HG03066 (cell line): ENCODE results near the gene CYTH4.

Experiments
- ATAC-seq: cut with Tn5 transposase; IDR thresholded peaks from one replicate; pipeline ENCODE4 v1.9.1; 2021; ENCODE audit warnings: low read depth; ENCODE audit not compliant: unreplicated experiment

CYTH4 gene

GRCh38 chr22:37340331-37341262 lies 58.3 kb downstream of the CYTH4 start:
- ATAC-seq, result no peak

GRCh38 chr22:37342065-37342464 lies 59.8 kb downstream of the CYTH4 start:
- ATAC-seq, result no peak

DNA sequence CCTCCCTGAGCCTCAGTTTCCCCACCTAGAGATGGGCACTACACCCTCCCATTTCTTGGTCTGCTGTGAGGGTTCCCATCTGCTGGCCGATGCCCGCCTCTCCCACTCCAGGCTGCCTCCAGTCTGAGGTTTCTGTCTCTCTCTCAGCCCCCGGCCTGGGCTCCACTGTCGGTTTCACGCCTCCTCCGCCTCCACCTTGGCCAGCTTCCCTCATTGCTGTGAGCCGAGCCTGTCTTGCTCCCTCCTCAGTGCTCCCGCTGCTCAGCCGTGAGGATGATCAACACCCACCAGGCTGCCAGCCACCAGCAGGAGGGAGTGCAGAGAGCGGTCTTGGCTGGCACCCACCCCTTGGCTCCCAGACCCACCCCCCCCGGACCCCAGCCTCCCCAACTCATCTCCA lies 61.0 kb downstream of the CYTH4 start:
- ATAC-seq, result no peak

- ATAC-seq, result no peak
Observed at GRCh38 chr22:37343863-37344734, 61.8 kb downstream of the CYTH4 start.

DNA sequence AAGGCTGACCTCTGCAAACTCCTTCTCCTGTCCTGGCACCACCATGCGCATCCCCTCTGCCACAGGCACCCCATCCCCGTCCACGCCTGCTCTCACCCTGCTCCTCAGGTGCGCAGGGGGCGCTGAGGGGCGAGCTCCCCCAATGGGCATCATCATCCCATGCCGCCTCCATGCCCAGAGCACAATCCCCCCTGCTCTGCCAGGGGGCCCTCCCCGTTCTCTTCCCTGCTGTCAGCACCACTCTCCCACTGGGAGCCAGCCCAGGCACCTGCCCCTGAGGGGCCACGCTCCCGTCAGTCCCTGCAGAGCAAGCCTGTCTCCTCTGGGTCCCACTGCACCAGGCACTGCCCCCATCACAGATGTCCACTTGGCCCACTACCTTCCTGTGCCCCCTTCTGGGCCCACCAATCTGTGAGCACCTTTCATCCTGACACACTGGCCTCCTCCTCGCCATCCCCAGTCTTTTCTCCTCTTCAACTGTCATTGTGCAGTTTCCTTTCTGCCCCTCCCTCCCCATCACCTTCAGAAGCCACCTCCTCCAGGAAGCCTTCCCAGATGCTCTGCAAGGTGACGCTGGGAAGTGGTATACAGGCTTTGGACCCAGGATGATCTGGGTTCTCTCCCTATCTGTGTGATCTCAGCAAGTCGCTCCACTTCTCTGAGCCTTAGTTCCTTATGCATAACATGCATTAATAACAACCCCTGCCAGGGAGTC lies 62.6 kb downstream of the CYTH4 start:
- ATAC-seq, result no peak

DNA sequence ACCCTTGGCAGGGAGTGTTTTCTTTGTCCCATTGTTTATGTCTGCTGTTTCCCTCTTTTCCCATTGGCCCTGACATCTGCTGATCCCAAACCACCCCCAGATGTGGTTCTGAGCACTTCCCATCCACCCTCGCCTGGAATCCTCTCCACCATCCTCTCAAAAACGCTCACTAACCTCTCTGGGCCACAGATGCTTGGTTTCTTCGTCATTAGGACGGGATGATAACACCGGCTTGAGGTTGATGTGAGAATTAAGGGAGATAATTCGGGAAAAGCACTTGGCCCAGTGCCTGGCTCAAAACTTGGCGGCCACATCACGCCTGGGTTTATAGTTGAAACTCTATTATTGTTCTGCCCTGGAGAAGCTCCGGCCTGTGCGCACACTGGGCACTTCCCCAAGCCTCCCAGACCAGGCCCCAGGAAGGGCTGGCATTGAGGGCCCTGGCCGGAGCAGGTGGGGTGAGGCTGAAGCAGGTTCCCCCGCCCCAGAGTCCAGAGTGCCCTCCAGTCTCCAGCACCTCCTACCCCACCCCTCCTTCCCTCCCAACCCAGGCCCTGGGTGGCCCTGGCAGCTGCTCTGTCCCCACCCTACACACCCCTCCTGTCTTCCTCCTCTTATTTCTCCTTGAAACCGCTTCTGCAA lies 63.7 kb downstream of the CYTH4 start:
- ATAC-seq, result no peak

DNA sequence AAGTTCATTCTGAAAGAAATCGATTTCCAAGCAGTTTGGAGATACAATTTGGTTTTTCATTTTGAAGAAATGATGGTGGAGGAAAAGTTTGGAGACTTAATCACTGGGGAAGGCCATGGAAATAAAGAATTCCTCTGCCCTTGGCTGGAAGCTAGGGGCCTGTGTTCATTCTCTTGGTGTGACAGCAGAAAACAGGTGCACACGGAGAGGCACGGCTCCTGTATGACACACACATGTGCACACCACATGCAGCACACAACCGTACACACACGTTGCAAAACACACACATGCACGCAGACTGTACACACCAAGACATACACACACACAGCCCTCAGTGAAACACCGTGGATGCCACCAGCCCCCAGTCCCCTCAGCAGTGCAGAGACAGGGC lies 64.2 kb downstream of the CYTH4 start:
- ATAC-seq, result no peak

DNA sequence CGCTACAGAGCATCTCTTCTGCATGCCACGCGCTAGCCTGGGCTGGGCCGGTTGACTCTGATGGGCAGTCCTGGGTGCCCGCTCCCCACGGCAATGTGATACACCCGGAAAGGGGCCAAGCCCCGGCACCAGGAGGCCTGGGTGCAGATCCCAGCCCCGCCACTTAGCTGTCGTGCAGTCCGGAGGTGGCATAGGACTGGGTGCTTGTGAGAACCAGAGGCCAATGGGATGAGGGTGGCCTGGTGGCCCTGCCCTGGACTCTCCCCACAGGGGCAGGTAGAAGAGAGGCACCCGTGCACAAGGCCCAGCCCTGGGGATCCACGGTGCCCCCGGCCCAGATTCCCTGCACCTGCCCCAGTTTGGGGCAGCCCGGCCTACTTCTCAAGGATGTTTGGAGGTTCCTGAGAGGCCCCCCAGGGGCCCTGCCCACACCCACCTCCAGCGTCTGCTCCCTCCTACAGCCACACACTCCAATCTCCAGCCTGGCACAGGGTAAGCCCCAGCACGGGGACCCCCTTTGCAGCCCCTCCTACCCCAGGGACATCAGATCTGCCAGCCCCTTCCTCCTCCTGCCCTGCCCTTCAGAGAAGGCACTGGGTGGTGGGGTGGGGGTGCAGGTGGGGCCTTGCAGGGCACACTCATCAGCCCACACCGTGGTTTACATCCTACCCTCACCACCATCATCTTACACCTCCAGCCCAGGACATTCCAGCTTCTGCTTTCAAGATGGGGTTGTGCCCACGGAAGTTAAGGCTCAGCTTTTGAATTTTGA lies 66.9 kb downstream of the CYTH4 start:
- no peak for ATAC-seq

DNA sequence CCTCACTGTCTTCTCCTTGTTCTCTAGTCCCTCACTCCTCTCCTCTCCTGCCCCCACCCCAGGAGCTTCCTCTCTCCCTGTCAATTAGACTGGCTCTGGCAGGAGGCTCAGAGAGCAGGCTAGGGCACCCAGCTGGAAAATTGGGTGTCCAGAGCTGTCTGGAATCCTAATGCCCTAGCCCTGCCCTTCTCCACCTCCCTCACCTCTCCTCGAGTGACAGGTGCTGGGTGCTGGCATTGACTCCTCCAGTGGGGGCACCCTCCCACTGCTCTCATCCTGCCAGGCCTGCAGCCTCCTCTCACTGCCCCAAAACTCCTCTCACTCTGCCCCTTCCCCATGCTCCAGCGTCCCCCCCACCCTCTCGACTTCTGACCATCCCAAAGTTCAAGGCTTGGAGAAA lies 68.9 kb downstream of the CYTH4 start:
- no peak for ATAC-seq

DNA sequence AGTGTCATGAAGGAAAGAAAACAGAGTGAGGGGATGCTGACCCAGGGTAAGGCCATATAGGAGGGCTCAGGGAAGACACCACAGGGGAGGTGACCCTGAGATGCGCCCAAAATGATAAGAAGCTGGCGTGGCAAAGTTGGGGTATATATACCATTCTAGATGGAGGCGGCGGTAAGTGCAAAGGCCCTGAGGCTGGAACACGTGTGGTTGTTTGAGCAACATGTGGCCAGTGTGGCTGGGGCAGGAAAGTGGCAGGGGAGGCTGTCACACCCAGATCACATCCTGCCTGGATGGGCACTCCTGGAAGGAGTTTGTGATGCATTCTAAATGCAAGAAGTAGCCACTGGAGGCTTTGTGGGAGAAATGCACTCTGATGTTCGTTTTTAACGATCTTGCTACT lies 70.2 kb downstream of the CYTH4 start:
- ATAC-seq, result no peak

- no peak for ATAC-seq
Observed at GRCh38 chr22:37353839-37354238, 71.5 kb downstream of the CYTH4 start.

GRCh38 chr22:37354261-37354660 lies 72.0 kb downstream of the CYTH4 start:
- no peak for ATAC-seq

GRCh38 chr22:37354670-37355069 lies 72.4 kb downstream of the CYTH4 start:
- ATAC-seq, result no peak

DNA sequence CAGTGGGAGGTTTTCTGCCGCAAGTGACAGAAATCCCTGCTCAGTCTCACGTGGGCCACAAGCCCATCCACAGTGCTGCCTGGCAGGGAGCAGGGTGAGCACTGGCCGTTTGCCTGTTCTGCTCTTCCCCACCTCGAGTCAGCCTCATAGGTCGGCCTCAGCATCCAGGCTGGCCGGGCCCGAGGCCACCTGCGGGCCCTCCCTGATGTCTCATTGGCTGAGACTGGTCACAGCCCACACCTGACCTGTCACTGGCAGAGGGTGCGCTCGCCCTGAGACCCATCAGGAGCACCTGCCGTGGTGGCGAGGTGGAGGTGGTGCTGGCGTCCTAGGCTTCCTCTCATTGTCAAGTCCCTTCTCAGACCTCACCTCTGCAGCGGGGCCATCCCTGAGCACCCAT lies 72.9 kb downstream of the CYTH4 start:
- ATAC-seq, result no peak

DNA sequence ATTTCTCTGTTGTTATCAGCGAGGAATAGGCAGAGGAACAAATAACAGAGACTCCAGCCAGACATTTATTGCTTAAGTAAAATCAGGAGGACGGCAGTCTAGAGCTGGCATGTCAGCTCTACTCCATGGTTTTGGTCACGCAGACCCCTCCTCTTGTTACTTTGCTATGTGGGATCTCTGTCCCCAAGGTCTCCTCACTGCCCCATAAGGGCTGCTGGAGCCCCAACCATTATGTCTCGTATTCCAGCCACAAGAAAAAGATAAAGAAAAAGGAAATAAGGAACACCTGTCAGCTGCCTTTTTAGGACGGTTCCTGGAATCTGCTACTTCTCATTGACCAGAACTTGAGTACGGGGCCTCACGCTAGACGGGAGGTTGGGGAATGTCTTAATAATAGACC lies 74.6 kb downstream of the CYTH4 start:
- no peak for ATAC-seq

GRCh38 chr22:37357446-37358075 lies 75.3 kb downstream of the CYTH4 start:
- ATAC-seq, result no peak

DNA sequence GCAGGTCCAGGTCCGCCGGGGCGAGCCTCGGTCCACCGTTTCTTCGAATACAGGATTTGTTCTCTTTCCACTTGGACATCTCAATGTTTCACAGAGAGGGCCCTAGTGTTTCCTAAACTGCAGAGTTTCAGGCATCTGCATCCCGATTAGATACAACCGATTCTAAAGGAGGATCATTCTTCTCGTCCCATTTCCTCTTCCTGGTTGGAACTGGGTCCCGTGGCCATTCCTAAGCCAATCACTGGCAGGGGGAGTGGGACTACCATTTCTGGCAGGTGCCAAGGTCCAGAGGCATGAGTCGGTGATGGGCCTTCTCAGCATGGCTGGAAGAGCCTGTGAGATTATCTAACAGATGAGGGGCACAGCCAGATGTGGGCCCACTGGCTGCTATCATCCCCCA lies 76.1 kb downstream of the CYTH4 start:
- no peak for ATAC-seq

DNA sequence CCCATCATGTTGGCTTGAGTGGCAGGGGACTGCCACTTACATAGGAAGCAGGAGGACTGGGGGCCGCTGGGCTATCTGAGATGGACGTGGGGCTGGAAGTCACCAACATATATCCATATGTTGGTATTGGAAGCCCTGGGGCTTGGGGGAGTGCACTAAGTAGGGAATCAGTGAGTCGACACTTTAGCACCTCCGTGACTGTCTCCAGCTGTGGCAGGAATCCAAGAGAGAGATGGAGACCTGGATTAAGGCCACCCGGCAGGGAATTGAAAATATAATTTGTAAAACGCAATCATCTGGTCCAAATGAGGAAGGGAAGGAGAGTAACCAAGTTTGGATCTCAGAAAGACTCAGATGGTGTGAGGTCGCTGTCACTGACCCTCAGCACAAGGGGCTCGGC lies 76.6 kb downstream of the CYTH4 start:
- ATAC-seq, result no peak

DNA sequence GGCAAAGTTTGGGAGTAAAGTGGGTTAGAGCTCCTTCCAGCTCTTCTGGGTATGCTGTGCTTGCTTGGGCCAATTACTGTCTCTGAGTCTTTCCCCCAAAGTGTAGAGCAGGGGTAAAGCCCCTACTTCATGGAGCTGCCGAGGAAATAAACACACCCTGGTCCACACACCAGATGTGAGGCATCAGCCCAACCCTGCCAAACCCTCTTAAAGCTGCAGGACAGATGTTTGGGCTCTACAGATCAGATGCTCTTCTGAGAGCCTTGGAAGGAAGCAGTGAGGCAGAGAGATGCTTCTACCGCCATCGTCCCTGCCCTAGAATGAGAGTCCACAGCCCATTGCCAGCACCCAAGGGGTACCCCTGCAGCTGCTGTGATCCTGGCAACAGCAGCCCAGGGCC lies 80.3 kb downstream of the CYTH4 start:
- ATAC-seq, result no peak
